ENCODE data around the gene SPTY2D1. TPM values are rescaled to one million over a fixed set of nuclear protein-coding genes. Genes with fewer than 3 reads are reported as not detected.
"Not testable (repeated sequence)": the region's sequence is repeated elsewhere in the genome, so short reads cannot be mapped to it uniquely, and the experiment has no call there.

SPTY2D1 gene
- total and polyA plus RNA-seq, 2 experiments from 2014 or later, result 5.9 to 14.1 TPM

DNA sequence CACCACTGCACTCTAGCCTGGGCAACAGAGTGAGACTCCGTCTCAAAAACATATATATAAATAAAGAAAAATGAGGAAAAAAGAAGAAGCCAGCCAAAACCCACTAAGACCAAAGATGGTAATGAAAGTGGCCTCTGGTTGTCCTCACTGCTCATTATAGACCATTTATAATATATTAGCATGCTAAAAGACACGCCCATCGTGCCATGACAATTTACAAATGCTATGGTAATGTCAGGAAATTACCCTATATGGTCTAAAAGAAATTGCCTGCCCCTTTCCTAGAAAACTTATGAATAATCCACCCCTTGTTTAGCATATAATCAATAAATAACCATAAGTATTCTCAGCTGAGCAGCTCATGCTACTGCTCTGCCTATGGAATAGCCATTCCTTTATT, 48.3 kb upstream of the SPTY2D1 start (continued):
- TF ChIP-seq, protein P1, sequence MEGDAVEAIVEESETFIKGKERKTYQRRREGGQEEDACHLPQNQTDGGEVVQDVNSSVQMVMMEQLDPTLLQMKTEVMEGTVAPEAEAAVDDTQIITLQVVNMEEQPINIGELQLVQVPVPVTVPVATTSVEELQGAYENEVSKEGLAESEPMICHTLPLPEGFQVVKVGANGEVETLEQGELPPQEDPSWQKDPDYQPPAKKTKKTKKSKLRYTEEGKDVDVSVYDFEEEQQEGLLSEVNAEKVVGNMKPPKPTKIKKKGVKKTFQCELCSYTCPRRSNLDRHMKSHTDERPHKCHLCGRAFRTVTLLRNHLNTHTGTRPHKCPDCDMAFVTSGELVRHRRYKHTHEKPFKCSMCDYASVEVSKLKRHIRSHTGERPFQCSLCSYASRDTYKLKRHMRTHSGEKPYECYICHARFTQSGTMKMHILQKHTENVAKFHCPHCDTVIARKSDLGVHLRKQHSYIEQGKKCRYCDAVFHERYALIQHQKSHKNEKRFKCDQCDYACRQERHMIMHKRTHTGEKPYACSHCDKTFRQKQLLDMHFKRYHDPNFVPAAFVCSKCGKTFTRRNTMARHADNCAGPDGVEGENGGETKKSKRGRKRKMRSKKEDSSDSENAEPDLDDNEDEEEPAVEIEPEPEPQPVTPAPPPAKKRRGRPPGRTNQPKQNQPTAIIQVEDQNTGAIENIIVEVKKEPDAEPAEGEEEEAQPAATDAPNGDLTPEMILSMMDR (conservative IDR thresholded peaks at IDR 0.05; ENCODE audit: low read depth in 2 of 2), result no peak
- TF ChIP-seq CREB1 (CRISPR knock-in tag; IDR thresholded peaks at IDR 0.05; ENCODE audit: low read depth), result no peak

DNA sequence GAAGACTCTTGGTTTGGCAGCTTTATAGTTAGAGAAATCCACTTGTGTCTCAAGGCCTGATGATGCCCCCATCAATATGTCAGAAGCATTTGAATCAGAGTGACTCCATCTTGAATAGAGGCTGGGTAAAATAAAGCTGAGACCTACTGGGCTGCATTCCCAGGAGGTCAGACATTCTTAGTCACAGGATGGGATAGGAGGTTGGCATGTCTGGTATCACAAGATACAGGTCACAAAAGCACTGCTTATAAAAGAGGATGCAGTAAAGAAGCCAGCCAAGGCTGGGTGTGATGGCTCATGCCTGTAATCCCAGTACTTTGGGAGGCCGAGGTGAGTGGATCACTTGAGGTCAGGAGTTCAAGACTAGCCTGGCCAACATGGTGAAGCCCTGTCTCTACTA, 47.8 kb upstream of the SPTY2D1 start:
- H2AFZ ChIP-seq; H3K4me1 ChIP-seq (ENCODE audit: insufficient read depth); H3K4me3 ChIP-seq; H3K27me3 Mint-ChIP-seq (ENCODE audit: insufficient read depth, low read depth, poor library complexity); H3K4me3 Mint-ChIP-seq; H3K79me2 ChIP-seq (replicated peaks; ENCODE audit: insufficient read depth); H4K20me1 ChIP-seq (replicated peaks; ENCODE audit: insufficient read depth); H3K36me3 ChIP-seq (ENCODE audit: insufficient read depth); DNase-seq (ENCODE audit: low spot score); H3K27me3 ChIP-seq (ENCODE audit: insufficient read depth); H3K9me2 ChIP-seq (ENCODE audit: insufficient read depth); H3K4me1 Mint-ChIP-seq; H3K4me2 ChIP-seq; H3K9me3 Mint-ChIP-seq; H3F3A ChIP-seq (replicated peaks; ENCODE audit: low read depth); H3K27ac Mint-ChIP-seq; ATAC-seq; H3K27ac ChIP-seq (ENCODE audit: low read depth); H3K36me3 Mint-ChIP-seq (ENCODE audit: low read depth): not testable (repeated sequence)

GRCh38 chr11:18677560-18677959, 43.4 kb upstream of the SPTY2D1 start:
- Histone ChIP-seq H3K9me2 (ENCODE audit: insufficient read depth) (no peaks in the 10 kb centered on the region), H3K27ac (ENCODE audit: low read depth) (no peak overlapping the region), H3K4me3 (no peak overlapping the region), H3K4me1 (ENCODE audit: insufficient read depth) (no peaks in the 10 kb centered on the region), H4K20me1 (replicated peaks; ENCODE audit: insufficient read depth) (no peaks in the 10 kb centered on the region), H3K27me3 (ENCODE audit: insufficient read depth) (no peaks in the 10 kb centered on the region), H3K79me2 (replicated peaks; ENCODE audit: insufficient read depth) (no peaks in the 10 kb centered on the region), H3F3A (replicated peaks; ENCODE audit: low read depth) (no peaks in the 10 kb centered on the region), H3K36me3 (ENCODE audit: insufficient read depth) (no peaks in the 10 kb centered on the region), H3K4me2 (no peak overlapping the region), H2AFZ (no peak overlapping the region)
- Mint-ChIP-seq H3K36me3 (ENCODE audit: low read depth) (no peaks in the 10 kb centered on the region), H3K4me1 (no peaks in the 10 kb centered on the region), H3K27ac (no peak overlapping the region), H3K27me3 (ENCODE audit: insufficient read depth, low read depth, poor library complexity) (peaks cover 1% of the 10 kb centered on the region), H3K4me3 (no peak overlapping the region), H3K9me3 (no peaks in the 10 kb centered on the region)
- ATAC-seq (no peak), DNase-seq (ENCODE audit: low spot score) (no peak)
- TF ChIP-seq ZNF331 (CRISPR knock-in tag; IDR thresholded peaks at IDR 0.05; ENCODE audit: low read depth), result no peak
- no peak for TF ChIP-seq ZNF462 (CRISPR knock-in tag; IDR thresholded peaks at IDR 0.05)
- no peak for TF ChIP-seq JUNB (IDR thresholded peaks at IDR 0.05; ENCODE audit: unreplicated experiment)
- no peak for TF ChIP-seq REST (IDR thresholded peaks at IDR 0.05; ENCODE audit: unreplicated experiment)
- TF ChIP-seq CREB1 (CRISPR knock-in tag; IDR thresholded peaks at IDR 0.05; ENCODE audit: low read depth), result no peak
- no peak for TF ChIP-seq STAT1 (IDR thresholded peaks at IDR 0.05; ENCODE audit: unreplicated experiment)
- no peak for TF ChIP-seq EZH2phosphoT487 (IDR thresholded peaks at IDR 0.05; ENCODE audit: unreplicated experiment)

Data from GM23338 (cell line).